Natural killer cell (primary cell): ENCODE measurements around the gene ERFL. TPM values are rescaled to one million over a fixed set of nuclear protein-coding genes. Genes with fewer than 3 reads are reported as not detected.

Experiments used
- ATAC-seq, 3 donors: fragments of 150-1000 bp in 2 of 3; fragments of 200-7000 bp in 1 of 3; cut with Tn5 transposase; 1 replicate in 1 of 3; 2 replicates in 2 of 3; pipeline ENCODE4 v1.10.0; 2021; ENCODE audit warnings: mild to moderate bottlenecking in 2 of 3, moderate library complexity in 2 of 3
- DNase-seq, 2 donors: peaks; one replicate each; pipeline versions ENCODE4 v3.0.0 to v3.0.0-alpha.2; 2013 to 2021; ENCODE audit warnings: mixed read lengths in 1 of 2
- H3K27ac ChIP-seq: one replicate; pipeline ENCODE4 v1.5.1; 2013; ENCODE audit warnings: mild to moderate bottlenecking, low read length
- H3K27me3 ChIP-seq: one replicate; pipeline ENCODE4 v1.6.1; 2013; ENCODE audit warnings: low read length; ENCODE audit not compliant: control insufficient read depth, insufficient read depth
- H3K36me3 ChIP-seq: one replicate; pipeline ENCODE4 v1.6.1; 2013; ENCODE audit warnings: low read length; ENCODE audit not compliant: control insufficient read depth, insufficient read depth
- H3K4me1 ChIP-seq: one replicate; pipeline ENCODE4 v1.6.1; 2013; ENCODE audit warnings: low read length; ENCODE audit not compliant: control insufficient read depth, insufficient read depth
- H3K4me3 ChIP-seq: one replicate; pipeline ENCODE4 v1.5.1; 2013; ENCODE audit warnings: low read length
- H3K9me3 ChIP-seq: one replicate; pipeline ENCODE4 v1.6.1; 2013; ENCODE audit warnings: low read length; ENCODE audit not compliant: control insufficient read depth, insufficient read depth
- H3K27ac Mint-ChIP-seq, 2 donors: one replicate each; pipeline ENCODE4 v1.8.0; 2022; ENCODE audit warnings: mild to moderate bottlenecking in 2 of 2, mixed read lengths in 2 of 2, moderate library complexity in 1 of 2
- H3K27me3 Mint-ChIP-seq, 2 donors: one replicate each; pipeline ENCODE4 v1.8.0; 2022; ENCODE audit warnings: low read depth in 2 of 2, mixed read lengths in 2 of 2
- H3K36me3 Mint-ChIP-seq: one replicate; pipeline ENCODE4 v1.8.0; 2022; ENCODE audit warnings: mixed read lengths
- H3K4me1 Mint-ChIP-seq, 2 donors: one replicate each; pipeline ENCODE4 v1.8.0; 2022; ENCODE audit warnings: mixed read lengths in 2 of 2
- H3K4me3 Mint-ChIP-seq: one replicate; pipeline ENCODE4 v1.8.0; 2022; ENCODE audit warnings: mild to moderate bottlenecking, moderate library complexity, mixed read lengths
- H3K9me3 Mint-ChIP-seq, 2 donors: one replicate each; pipeline ENCODE4 v1.8.0; 2022; ENCODE audit warnings: mixed read lengths in 2 of 2
- CTCF ChIP-seq: fragments of 200-600 bp; IDR thresholded peaks from one replicate; pipeline ENCODE4 v1.8.0; 2022; ENCODE audit warnings: antibody characterized with exemption
- WGBS: methylation state at CpG from one replicate; pipeline ENCODE4 v1.1.7; 2013; ENCODE audit warnings: missing lambda C conversion rate; ENCODE audit not compliant: insufficient coverage; 5-methylcytosine and 5-hydroxymethylcytosine counted together
- intact Hi-C: fragments of 100-400 bp; cut with micrococcal nuclease; formaldehyde crosslinking; loops from one replicate; pipeline ENCODE4 v1.14.2; 2022
- total RNA-seq, 4 donors: library from RNA; stranded (reverse); fragments of 120-200 nt in 1 of 4; gene quantifications; one replicate each; pipeline versions ENCODE4 v1.2.3 to v1.2.4, GENCODE V29; 2013 to 2022

Gene ERFL
- total RNA-seq, 3 donors from 2014 or later (not counting 1 experiment from before 2014, with no cell fraction given), result 1.1 to 2.1 (median 1.5) TPM

GRCh38 chr19:41886761-41887710 is 41.2 kb downstream of the ERFL start:
- H3K36me3 Mint-ChIP-seq, result peaks cover 8% of the 10 kb centered on the region
- Histone ChIP-seq H3K9me3 (no peaks in the 10 kb centered on the region), H3K4me1 (peaks cover 84% of the 10 kb centered on the region), H3K4me3 (peak overlapping the region; percentile 56), H3K36me3 (peaks cover 31% of the 10 kb centered on the region), H3K27me3 (no peaks in the 10 kb centered on the region), H3K27ac (peak overlapping the region; percentile 92)
- H3K4me1 Mint-ChIP-seq, result peaks cover 65 to 82% of the 10 kb centered on the region in 2 donors
- no peak for TF ChIP-seq CTCF
- peak overlapping the region; percentile 84 for H3K4me3 Mint-ChIP-seq
- H3K9me3 Mint-ChIP-seq, result no peaks in the 10 kb centered on the region
- ATAC-seq (peak; percentile 41 to 61 (median 54)), DNase-seq (peak; percentile 72 to 88)
- intact Hi-C loops, result loop anchor here (1.0 kb wide), 3 partner anchors 14 to 58 kb away; no protein-coding TSS in a partner anchor
- H3K27me3 Mint-ChIP-seq, result no peaks in the 10 kb centered on the region
- H3K27ac Mint-ChIP-seq, result peak overlapping the region; percentile 84 to 89
- under 1% methylated on average over 10 of the region's 13 CpGs for WGBS

- peak; percentile 80 to 90 for DNase-seq
- H3K27me3 Mint-ChIP-seq, result no peaks in the 10 kb centered on the region
- H3K27me3 ChIP-seq, result no peaks in the 10 kb centered on the region
- TF ChIP-seq CTCF, result no peak
- H3K27ac ChIP-seq, result peak overlapping the region; percentile 86
- H3K4me1 ChIP-seq, result peaks cover 79% of the 10 kb centered on the region
- peak overlapping the region; percentile 84 for H3K4me3 Mint-ChIP-seq
- peak overlapping the region; percentile 84 to 89 for H3K27ac Mint-ChIP-seq
- WGBS, result under 1% methylated on average over 66 of the region's 66 CpGs
- H3K36me3 ChIP-seq, result peaks cover 11% of the 10 kb centered on the region
- intact Hi-C loops, result no loop called here
- H3K4me1 Mint-ChIP-seq, result peaks cover 52 to 86% of the 10 kb centered on the region in 2 donors
- peak overlapping the region; percentile 93 for H3K4me3 ChIP-seq
- H3K9me3 ChIP-seq, result no peaks in the 10 kb centered on the region
- peak; percentile 62 to 90 (median 75) for ATAC-seq
- H3K9me3 Mint-ChIP-seq, result no peaks in the 10 kb centered on the region
- H3K36me3 Mint-ChIP-seq, result no peaks in the 10 kb centered on the region
Observed at GRCh38 chr19:41883821-41884733, 44.2 kb downstream of the ERFL start.

GRCh38 chr19:41883463-41883820 is 44.8 kb downstream of the ERFL start:
- intact Hi-C loops, result no loop called here
- ATAC-seq, result no peak
- no peak for DNase-seq
- under 1% methylated on average over 23 of the region's 23 CpGs for WGBS
- Histone ChIP-seq H3K9me3 (no peaks in the 10 kb centered on the region), H3K4me1 (peaks cover 79% of the 10 kb centered on the region), H3K27ac (peak overlapping the region; percentile 86), H3K4me3 (peak overlapping the region; percentile 93), H3K36me3 (peaks cover 7% of the 10 kb centered on the region), H3K27me3 (no peaks in the 10 kb centered on the region)
- no peaks in the 10 kb centered on the region for H3K27me3 Mint-ChIP-seq
- peak overlapping the region; percentile 84 for H3K4me3 Mint-ChIP-seq
- no peaks in the 10 kb centered on the region for H3K36me3 Mint-ChIP-seq
- peaks cover 45 to 86% of the 10 kb centered on the region in 2 donors for H3K4me1 Mint-ChIP-seq
- no peak for TF ChIP-seq CTCF
- H3K27ac Mint-ChIP-seq, result peak overlapping the region; percentile 84 to 89
- no peaks in the 10 kb centered on the region for H3K9me3 Mint-ChIP-seq
